GM12873 (cell line): ENCODE results near the gene MEAF6.

Experiments used
- TF ChIP-seq, protein P1 (sequence below): IDR thresholded peaks from 2 replicates; pipeline ENCODE4 v1.5.1; 2012; ENCODE audit warnings: low read depth, mild to moderate bottlenecking, moderate library complexity, low read length, control low read depth; ENCODE audit not compliant: insufficient read depth; ENCODE audit errors: missing control alignments

The MEAF6 gene

DNA sequence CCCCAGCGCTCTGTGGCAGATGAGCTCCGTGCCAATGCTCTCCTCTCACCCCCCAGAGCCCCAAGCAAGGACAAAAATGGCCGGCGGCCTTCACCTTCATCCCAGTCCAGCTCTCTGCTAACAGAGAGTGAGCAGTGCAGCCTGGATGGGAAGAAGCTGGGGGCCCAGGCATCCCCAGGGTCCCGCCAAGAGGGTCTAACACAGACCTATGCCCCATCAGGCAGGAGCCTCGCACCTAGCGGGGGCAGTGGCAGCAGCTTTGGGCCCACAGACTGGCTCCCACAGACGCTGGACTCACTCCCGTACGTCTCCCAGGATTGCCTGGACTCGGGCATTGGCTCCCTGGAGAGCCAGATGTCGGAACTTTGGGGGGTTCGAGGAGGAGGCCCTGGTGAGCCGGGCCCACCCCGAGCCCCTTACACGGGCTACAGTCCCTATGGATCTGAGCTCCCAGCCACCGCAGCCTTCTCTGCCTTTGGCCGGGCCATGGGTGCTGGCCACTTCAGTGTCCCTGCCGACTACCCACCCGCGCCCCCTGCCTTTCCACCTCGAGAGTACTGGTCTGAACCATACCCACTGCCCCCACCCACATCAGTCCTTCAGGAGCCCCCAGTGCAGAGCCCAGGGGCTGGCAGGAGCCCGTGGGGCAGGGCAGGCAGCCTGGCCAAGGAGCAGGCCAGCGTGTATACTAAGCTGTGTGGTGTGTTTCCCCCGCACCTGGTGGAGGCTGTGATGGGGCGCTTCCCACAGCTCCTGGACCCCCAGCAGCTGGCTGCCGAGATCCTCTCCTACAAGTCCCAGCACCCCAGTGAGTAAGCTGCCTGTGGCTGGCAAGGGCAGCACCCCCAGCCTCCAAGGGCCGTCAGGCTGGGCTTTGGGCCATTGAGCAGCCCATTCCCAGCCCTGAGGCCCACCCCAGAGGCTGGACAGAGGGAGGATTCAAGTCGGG is 31.5 kb downstream of the MEAF6 start:
- TF ChIP-seq, protein P1, sequence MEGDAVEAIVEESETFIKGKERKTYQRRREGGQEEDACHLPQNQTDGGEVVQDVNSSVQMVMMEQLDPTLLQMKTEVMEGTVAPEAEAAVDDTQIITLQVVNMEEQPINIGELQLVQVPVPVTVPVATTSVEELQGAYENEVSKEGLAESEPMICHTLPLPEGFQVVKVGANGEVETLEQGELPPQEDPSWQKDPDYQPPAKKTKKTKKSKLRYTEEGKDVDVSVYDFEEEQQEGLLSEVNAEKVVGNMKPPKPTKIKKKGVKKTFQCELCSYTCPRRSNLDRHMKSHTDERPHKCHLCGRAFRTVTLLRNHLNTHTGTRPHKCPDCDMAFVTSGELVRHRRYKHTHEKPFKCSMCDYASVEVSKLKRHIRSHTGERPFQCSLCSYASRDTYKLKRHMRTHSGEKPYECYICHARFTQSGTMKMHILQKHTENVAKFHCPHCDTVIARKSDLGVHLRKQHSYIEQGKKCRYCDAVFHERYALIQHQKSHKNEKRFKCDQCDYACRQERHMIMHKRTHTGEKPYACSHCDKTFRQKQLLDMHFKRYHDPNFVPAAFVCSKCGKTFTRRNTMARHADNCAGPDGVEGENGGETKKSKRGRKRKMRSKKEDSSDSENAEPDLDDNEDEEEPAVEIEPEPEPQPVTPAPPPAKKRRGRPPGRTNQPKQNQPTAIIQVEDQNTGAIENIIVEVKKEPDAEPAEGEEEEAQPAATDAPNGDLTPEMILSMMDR: no peak

DNA sequence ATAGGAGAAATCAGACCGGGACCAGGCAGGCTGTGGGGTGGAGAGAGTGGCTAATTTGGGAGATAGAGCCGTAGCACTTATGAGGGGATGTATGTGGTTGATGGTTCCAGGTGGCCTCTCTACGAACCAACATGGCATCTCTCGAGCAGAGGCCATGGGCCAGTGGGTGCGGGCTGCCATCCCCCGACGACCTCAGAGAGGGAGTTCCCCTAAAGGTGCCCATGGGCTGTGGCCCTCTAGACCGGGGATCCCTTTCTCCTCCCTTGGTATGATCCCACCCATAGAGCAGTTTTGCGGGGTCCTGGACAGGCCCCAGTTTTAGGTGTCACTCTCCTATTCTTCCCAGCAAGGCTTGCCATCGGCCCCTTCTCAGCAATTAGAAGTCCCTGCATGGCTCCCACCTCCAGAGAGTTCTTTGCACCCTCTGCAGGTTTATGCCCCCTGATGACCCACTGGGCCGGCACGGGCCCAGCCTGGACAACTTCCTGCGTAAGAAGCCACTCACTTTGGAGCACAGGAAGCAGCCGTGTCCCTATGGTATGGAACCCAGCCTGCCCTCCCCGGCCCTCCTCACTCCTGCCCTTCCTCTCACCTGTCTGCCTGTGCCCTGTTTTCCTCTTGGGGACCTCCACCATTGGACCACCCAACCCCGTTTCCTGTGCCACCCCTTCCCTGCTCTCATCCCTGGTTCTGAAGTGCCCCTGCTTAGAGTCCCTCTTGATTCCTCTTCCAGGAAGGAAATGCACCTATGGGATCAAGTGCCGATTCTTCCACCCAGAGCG is 32.4 kb downstream of the MEAF6 start:
- TF ChIP-seq, protein P1: no peak

- TF ChIP-seq, protein P1: no peak
Observed at GRCh38 chr1:37481289-37482003, 33.1 kb downstream of the MEAF6 start.

GRCh38 chr1:37480581-37481288 is 33.8 kb downstream of the MEAF6 start:
- TF ChIP-seq, protein P1: no peak

DNA sequence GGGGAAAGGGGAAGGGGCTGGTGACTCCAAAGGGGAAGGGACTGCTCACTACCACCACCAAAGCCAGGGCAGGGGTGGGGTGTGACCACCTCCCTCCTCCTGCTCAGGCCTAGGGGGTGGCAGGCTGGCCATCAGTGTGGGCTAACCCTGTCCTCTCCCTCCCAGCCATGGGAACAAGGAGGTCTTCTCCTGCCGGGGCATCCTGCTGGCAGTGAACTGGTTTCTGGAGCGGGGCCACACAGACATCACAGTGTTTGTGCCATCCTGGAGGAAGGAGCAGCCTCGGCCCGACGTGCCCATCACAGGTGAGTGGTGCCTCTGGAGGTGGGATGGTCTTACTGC is 34.5 kb downstream of the MEAF6 start:
- TF ChIP-seq, protein P1: no peak

- TF ChIP-seq, protein P1: no peak
Observed at GRCh38 chr1:37479255-37480124, 35.1 kb downstream of the MEAF6 start.
